Posterior vena cava (tissue), 2 donors: Measurements from ENCODE around the gene OVCA2. TPM values are rescaled to one million over a fixed set of nuclear protein-coding genes. Genes with fewer than 3 reads are reported as not detected.

Experiments
- DNase-seq: peaks from one replicate; pipeline ENCODE4 v3.0.0-alpha.2; 2020; ENCODE audit warnings: low spot score
- intact Hi-C, 2 donors: fragments of 100-400 bp; cut with DNase I; formaldehyde crosslinking; loops; one replicate each; pipeline versions ENCODE4 v1.14.1 to v1.14.2; 2022 to 2023
- total RNA-seq, 2 donors: library from RNA; stranded (reverse); fragmentation: NEBNext Ultra II Directional; extraction: Animal tissue kit (Norgen Biotek cat#: 25700); gene quantifications; one replicate each; pipeline ENCODE4 v1.2.1, GENCODE V29; 2021
- donor health status: DM: yes; HTN: yes; CAD: no.
- donor health status: DM: yes; HTN: yes; CAD: no.

Gene OVCA2
- total RNA-seq, 2 donors from 2014 or later: 17.4 to 21.2 TPM

DNA sequence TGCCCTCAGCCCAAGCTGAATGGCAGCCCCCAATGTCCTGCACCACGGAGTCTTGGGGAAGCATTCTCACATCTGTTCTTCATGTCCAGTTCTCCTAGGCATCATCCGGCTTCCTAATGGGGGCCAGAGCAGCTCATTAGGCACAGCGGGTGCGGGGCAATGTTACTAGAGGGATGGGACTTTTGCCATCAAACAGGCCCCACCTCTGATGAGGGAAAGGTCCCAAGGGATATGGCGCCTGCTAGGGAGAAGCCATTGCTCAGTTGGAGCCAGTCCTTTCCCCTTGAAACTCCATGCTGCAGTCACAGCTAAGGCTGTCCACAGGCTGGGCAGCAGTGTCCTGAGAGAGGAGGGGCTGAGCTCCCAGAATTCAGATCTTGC lies 13.6 kb upstream of the OVCA2 start:
- intact Hi-C loops: loop anchor here (2.0 to 10.0 kb wide), 3 partner anchors 53 to 121 kb away; no protein-coding TSS in a partner anchor
- no peak for DNase-seq

DNA sequence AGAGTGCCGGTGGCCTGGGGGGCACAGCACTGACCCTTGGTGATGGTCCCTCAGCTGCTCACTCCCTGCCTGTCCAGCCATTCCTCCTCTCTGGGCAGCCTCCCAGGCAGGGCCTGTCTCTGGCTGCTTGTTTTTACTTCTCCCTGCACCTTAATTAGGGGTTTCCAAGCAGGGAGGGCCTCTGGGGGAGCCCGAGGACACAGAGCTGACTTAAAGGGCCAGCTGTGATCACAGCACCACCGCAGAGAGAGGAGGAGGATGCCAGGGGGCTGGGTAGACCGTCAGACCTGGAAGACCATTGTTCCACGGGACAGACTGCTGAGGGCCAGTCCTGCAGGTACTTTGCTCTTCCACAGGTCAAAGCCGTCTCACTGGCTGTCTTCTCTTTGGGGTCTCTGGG lies 13.1 kb upstream of the OVCA2 start:
- DNase-seq: no peak
- intact Hi-C loops: loop anchor here (2.0 to 10.0 kb wide), 3 partner anchors 54 to 121 kb away; no protein-coding TSS in a partner anchor

DNA sequence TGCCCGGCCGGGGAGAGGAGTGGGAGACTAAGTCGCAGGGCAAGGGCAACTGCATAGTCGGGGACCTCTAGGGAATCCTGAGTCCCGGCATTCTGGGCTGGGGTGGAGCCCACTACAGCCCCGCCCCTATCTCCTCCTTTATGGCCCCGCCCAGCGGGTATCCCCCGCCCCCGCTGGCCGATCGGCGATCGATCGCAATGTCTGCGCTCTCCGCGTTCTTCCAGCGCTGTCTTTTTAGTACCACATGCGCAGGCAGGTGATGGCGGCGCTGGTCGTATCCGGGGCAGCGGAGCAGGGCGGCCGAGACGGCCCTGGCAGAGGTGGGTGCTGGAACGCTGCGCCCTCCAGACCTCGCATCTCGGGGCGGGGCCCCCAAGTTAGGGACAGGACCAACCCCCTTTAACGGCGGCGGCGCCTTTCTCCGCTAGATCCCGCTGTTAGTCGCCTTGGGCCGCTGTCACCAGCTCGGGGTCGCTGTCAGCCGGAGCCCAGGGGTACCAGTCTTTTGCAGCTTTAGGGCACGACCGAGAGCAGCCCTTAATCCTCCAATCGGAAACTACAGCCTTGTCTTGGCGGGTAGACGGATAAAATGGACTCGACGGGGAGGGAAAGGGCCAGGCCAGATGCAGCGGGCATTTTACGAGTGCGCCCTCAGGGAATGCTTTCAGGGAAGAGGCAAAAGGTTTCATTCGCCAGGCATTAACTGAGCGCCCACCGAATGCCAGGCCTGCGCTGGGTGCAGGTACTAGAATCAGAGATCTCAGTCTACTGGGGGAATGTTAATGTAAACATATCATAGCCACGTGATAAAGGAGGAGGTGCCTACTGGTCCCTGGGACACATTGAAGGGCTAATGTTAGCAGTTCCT lies 11.7 kb upstream of the OVCA2 start, which contains the start of gene DPH1:
Gene DPH1 (plus strand): TSS at position 243 of the 868 bp plus-strand sequence. CDS start 17 bp downstream, at position 260.
- intact Hi-C loops: loop anchor here (2.0 to 10.0 kb wide), 3 partner anchors 55 to 123 kb away; no protein-coding TSS in a partner anchor

DNA sequence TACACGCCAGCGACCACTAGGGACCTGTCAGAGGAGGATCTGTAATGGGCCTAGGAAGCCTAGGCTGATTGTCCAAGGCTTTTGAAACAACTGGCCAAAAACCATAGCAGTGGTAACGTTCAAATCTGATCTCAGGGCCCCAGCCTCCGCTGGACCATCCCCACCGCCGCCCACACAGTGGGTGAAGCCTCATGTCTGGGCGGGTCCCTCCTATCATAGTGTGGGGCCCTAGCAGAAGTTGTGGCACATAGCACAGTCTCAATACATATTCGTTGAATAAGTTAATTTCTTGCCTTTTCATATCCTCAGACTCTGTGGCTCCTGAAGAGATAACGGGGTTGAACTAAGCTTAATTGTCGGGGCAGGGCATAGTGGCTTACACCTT lies 11.1 kb upstream of the OVCA2 start:
- intact Hi-C loops: no loop called here

More for the DNA sequence above, 11.7 kb upstream of the OVCA2 start, which contains the start of gene DPH1:
- peak; percentile 97 for DNase-seq

DNA sequence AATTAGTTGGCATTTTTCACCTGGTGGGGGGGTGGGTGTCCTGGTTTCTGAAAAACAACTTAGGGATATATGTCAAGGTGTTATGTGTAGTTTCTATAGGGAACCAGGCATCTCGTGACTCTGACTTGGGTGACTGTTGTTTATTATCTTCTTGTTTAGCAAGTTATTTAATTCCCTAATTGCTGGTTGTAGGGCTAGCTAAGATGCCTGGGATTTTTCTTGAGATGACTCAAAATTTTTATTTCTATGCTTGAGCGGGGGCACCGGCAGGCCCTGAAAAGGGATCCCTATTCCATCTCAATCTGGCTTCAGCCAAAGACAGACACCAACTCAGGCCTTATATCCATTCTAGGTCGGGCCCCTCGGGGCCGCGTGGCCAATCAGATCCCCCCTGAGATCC lies 8.7 kb upstream of the OVCA2 start:
- intact Hi-C loops: no loop called here
- DNase-seq: no peak

More for the DNA sequence above, 11.1 kb upstream of the OVCA2 start:
- no peak for DNase-seq

DNA sequence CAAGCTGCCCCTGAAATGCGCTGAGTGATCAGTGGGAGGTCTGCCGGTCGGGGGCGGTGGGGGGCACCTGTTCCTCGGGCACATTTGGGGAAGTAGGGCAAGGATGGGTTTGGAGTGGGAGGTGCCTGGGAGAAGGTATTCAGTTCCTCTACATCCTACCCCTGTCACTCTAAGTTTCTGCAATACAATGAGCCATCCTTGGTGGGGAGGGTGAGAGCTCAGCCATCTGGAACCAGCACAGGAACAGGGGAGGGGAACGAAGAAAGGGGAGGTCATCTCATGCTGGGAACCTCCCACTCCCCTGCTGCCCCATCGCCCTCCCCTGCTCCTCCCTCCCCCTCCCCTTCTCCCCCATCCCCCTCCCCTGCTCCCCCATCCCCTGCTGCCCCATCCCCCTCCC lies 7.7 kb upstream of the OVCA2 start:
- intact Hi-C loops: no loop called here
- DNase-seq: no peak

DNA sequence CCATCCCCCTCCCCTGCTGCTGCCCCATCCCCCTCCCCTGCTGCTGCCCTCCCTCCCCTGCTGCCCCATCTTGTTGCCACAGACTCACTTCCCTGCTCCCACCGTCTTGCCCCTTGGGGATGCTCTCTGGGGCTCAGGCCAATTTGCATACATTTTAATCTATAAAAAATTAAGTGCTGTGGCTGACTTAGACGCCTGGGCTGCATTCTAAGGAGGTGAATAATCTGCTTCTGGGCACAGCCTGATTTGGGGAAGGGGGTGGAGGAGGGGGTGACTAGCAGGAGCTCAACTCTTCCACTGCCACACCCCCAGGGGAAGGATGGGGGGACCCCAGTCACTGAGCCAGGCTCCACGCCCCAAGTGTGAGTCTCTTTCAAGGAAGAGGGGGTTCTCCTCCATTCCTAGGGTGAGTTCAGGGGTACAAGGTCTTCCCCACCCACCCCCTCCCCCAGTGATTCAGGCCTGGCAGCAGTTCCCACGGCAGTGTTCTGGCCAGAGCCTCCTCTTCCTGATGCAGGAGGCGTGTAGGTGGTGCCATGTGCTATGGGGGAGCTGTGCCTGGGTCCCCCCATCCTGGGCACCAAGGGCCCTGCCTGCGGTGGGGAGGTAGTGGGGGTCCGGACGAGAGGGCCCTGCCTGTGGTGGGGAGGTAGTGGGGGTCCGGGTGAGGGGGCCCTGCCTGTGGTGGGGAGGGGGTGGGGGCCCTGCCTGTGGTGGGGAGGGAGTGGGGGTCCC lies 6.8 kb upstream of the OVCA2 start:
- intact Hi-C loops: no loop called here
- no peak for DNase-seq

DNA sequence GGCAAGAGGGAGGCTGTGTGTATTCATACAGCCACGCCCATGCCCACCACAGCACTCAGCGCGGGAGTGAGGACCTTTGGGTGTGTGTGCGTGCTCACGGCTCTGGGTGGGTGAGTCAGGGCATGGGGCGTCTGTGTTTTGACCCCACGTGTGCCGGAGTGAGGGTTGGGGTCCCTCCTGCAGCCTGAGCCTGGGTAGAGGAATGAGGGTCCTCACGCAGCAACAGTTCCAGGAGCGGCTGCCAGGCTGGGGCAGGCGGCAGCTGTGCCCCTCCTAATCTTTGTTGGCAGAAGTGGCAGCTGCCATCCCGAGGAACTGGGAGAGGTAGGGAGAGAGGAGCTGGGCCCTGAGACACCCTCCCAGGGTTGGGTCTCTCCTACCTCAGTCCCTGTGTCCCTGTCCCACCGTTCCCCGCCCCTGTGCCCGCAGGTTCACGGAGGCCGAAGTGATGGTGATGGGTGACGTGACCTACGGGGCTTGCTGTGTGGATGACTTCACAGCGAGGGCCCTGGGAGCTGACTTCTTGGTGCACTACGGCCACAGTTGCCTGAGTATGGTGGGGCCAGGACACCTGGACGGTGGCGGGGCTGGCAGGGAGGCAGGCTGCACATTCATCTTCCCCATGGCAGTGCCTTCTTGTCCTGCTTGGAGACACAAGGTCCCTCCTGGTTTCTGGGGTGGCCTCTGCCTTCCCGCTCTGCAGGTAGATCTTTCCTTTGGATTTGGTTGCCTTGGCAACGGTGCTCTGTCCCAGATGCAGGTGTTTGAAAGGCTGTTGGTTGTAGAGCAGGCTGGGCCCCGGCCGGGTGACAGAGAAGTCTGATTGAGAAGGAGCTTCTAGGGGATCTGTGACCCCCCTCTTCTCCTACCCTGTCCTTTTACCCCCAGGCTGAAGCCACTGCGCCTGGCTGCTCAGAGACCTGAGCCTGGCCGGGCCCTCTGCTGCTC lies 6.0 kb upstream of the OVCA2 start:
- intact Hi-C loops: no loop called here
- DNase-seq: no peak

DNA sequence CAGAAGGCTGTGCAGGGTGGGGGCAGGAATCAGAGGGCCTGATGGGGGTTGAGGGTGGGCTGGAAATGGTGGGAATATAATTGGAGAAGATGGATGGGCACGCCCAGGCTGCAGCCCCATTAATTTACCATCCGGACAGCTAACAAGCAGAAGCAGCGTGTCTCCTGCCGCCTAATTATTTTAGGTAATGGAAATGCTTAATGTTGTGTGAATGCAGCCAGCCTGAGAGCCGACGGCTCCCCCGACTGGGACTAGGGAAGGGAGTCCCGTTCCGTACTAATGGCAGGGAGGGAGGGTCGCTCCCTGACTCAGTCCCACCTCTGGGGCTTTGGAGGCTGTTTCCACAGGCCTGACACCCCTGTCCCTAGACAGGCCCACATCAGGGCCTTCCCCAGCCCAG lies 4.7 kb upstream of the OVCA2 start:
- intact Hi-C loops: no loop called here
- DNase-seq: no peak

DNA sequence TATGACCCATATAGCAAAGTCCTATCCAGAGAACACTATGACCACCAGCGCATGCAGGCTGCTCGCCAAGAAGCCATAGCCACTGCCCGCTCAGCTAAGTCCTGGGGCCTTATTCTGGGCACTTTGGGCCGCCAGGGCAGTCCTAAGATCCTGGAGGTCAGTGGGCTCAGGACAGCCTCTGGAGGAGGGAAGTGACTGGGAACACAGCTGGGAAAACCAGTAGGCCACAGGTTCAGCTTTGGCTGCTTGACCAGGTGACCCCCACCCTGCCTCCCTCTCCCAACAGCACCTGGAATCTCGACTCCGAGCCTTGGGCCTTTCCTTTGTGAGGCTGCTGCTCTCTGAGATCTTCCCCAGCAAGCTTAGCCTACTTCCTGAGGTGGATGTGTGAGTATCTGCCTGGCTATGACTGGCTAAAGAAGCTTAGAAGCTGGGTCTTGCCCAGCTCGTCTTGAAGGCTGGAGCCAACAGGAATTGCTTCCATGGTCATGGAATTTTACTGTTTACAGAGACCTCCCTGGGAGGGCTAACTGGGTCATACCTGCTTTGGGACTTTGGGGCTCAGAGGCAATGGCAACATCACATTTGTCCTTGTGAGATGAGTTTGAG lies 1.5 kb upstream of the OVCA2 start:
- intact Hi-C loops: no loop called here
- DNase-seq: no peak

DNA sequence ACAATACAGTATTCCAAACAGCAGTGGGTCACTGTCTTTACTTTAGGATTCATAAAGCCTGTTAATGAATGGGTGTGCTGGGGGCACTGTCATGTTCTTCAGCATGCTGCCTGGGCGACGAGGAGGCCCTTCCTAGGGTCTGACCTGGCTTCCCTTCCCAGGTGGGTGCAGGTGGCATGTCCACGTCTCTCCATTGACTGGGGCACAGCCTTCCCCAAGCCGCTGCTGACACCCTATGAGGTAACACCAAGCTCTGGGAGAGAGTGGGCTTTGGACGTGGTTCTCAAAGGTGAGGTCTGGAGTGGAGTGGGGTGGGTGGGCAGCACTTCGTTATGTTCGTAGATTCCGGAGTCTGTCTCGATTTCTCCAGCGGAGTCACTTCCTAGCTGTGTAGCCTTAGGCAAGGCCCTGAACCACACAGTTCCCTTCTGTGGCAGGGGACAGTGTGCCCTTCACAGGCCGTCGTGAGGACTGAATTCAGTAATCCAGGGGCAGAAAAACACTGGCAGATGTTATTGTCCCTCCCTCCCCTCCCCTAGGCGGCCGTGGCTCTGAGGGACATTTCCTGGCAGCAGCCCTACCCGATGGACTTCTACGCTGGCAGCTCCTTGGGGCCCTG lies 771 bp upstream of the OVCA2 start:
- intact Hi-C loops: no loop called here
- no peak for DNase-seq

DNA sequence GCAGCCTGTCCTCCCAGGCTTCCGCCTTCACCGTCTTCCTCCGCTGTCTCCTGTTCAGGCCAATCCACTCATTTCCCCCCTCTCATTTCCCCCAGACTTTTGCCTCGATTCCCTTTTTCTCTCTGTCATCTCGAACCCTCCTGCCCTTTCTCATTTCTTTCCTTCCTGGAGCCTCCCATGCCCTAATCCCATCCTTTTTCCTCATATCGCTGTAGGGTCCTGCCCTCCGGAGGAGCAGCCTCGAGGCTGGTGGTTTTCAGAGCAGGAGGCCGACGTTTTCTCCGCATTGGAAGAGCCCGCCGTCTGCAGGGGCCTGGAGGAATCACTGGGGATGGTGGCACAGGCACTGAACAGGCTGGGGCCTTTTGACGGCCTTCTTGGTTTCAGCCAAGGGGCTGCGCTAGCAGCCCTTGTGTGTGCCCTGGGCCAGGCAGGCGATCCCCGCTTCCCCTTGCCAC lies 597 bp downstream of the OVCA2 start:
- intact Hi-C loops: no loop called here
- DNase-seq: no peak

DNA sequence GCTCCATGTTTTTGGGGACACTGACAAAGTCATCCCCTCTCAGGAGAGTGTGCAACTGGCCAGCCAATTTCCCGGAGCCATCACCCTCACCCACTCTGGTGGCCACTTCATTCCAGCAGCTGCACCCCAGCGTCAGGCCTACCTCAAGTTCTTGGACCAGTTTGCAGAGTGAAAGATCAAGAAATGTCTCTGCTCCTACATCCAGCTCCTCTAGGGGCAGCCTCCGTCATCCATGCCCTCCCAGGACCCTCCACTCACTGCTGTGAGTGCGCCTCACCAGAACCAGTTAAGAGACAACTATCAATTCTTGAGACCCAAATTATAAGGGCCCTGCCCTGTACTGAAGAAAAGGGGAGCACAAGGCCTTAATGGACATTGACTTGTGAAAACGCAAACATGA lies 1.1 kb downstream of the OVCA2 start:
- intact Hi-C loops: no loop called here
- no peak for DNase-seq

DNA sequence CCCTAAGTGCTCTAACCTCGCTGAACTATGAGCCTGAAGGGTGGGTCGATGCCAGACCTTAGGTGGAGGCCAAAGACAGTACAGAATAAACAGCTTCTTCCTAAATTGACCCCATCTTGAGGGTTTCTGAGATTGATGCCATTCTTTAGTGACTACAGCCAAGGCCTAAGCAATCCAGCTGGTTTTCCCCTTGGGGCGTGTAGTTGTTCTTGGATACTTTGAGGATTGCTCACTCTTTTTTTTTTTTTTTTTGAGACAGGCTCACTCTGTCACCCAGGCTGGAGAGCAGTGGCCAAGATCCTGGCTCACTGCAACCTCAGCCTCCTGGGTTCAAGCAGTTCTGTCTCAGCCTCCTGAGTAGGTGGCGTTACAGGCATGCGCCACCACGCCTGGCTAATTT lies 2.0 kb downstream of the OVCA2 start:
- DNase-seq: no peak
- intact Hi-C loops: no loop called here

DNA sequence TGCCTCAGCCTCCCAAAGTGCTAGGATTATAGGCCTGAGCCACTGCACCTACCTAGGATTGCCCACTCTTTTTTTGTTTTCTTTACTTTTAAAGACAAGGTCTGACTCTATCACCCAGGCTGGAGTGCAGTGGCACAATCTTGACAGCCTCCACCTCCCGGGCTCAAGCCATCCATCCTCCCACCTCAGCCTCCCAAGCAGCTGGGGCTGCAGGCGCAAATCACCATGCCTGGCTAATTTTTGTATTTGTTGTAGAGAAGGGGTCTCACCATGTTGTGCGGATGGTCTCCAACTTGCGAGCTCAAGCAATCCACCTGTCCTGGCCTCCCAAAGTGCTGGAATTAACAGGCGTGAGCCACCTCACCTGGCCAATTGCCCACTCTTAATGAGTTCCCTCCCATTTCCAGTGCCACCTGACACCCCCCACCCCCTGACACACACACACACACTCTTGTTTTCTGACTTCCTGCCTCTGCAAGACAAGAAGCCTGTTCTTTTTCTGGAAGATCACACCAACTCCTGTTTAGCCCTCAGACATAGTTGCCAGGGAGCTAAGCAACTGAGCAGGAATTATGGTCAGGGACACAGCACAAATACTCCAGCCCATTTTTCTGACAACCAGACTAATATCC lies 2.6 kb downstream of the OVCA2 start:
- DNase-seq: no peak
- intact Hi-C loops: no loop called here

DNA sequence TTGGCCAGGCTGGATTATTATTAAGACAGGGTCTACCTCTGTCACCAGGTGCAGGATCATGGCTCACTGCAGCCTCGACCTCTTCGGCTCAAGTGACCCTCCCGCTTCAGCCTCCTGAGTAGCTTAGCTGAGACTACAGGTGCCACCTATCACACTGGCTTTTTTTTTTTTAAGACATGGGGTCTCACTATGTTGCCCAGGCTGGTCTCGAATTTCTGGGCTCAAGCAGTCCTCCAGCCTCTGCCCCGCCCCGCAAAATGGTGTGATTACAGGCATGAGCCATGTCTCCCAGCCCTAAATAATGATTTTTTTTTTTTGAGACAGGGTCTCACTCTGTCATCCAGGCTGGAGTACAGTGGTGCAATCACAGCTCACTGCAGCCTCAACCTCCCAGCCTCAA lies 5.8 kb downstream of the OVCA2 start:
- no peak for DNase-seq
- intact Hi-C loops: no loop called here

DNA sequence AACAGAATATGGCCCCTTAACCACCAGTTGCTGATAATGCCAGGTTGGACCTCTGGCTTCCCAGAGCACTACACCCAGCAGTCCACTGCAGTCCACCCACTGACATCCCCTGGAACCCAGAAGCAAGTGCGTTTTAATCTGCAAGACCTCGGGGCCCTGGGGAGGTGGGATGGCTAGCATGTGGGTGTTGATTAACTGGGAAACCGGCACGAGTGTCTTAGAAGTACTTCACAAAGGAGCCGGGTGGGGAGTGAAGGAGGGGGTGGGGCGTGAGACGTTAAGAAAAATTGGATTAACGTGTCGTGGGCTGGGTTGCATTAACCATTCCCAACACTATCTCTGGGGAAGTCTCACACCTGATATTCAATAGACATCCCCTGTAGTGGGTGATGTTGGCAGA lies 7.0 kb downstream of the OVCA2 start:
- intact Hi-C loops: no loop called here
- DNase-seq: no peak
